ENCODE results near the gene TRAF3IP1. TPM values are rescaled to one million over a fixed set of nuclear protein-coding genes. Genes with fewer than 3 reads are reported as not detected.

The TRAF3IP1 gene
- total RNA-seq, 1 donor: 7.6 TPM

DNA sequence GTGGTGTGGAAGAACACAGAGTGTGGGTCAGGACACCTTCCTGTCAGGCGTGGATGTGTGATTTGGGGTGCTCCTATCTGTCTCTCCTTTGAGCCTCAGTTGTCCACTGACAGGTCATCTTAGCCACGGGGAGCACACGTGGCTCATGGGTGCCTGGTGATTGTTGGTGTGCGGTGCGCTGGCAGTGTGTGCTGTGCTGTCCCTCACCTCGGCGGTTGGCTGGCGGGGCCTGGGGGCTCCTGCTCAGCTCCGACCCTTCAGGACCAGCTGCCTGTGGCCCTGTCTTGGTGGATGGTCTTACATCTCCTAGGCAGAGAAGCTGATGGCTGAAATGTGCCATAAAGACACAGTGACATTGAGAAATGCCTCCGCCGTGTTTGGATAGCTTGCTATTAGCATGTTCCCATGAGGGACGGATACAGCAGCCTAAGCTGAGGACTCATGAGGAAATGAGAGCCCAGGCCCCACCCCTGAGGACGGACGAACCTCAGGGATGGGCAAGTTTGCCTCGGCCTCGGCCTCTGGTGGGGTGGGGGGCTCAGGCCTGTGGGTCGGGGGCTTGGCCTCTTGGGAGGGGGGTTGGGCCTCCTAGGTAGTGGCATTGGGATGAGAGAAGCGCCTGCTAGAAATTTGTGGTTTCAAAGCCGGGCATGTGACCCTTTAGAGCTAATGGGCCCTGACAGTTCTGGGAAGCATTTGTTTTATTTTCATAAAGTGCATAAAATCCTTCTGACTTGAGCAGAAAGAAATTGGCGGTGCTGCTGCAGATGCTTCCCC lies 86.1 kb downstream of the TRAF3IP1 start:
- Histone ChIP-seq H3K27ac (ENCODE audit: low read depth, low read length) (no peak overlapping the region), H3K79me2 (ENCODE audit: insufficient read depth, low read length) (no peaks in the 10 kb centered on the region), H3K4me3 (ENCODE audit: insufficient read depth, low read length) (no peak overlapping the region), H3K4me2 (ENCODE audit: insufficient read depth, low read length) (no peak overlapping the region), H4K20me1 (ENCODE audit: insufficient read depth, low read length) (no peaks in the 10 kb centered on the region), H3K36me3 (ENCODE audit: insufficient read depth, low read length) (no peaks in the 10 kb centered on the region), H2AFZ (ENCODE audit: low read length) (no peak overlapping the region), H3K4me1 (ENCODE audit: insufficient read depth, low read length) (peaks cover 9% of the 10 kb centered on the region), H3K9me3 (ENCODE audit: low read depth, low read length) (no peaks in the 10 kb centered on the region), H3K27me3 (ENCODE audit: insufficient read depth, low read length) (no peaks in the 10 kb centered on the region)
- peak; percentile 81 for DNase-seq (ENCODE audit: insufficient read length, low spot score, missing footprints)
- TF ChIP-seq, protein P1, sequence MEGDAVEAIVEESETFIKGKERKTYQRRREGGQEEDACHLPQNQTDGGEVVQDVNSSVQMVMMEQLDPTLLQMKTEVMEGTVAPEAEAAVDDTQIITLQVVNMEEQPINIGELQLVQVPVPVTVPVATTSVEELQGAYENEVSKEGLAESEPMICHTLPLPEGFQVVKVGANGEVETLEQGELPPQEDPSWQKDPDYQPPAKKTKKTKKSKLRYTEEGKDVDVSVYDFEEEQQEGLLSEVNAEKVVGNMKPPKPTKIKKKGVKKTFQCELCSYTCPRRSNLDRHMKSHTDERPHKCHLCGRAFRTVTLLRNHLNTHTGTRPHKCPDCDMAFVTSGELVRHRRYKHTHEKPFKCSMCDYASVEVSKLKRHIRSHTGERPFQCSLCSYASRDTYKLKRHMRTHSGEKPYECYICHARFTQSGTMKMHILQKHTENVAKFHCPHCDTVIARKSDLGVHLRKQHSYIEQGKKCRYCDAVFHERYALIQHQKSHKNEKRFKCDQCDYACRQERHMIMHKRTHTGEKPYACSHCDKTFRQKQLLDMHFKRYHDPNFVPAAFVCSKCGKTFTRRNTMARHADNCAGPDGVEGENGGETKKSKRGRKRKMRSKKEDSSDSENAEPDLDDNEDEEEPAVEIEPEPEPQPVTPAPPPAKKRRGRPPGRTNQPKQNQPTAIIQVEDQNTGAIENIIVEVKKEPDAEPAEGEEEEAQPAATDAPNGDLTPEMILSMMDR (IDR thresholded peaks at IDR 0.05; ENCODE audit: extremely low read depth, low read depth, low read length): no peak

DNA sequence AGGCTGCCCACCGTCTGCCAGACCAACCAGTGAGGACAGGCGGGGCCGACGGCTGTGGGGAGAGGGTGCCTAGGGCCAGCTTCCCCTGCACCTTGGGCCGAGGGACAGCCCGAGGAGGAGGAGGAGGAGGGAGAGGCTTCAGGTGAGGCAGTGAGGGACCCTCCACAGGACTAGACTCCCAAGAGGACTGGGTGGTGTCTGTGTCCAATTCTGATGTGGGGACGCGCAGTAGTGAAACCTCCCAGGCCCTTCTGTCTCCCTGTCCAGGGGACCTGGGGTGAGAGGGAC lies 86.6 kb downstream of the TRAF3IP1 start:
- TF ChIP-seq, protein P1 (IDR thresholded peaks at IDR 0.05; ENCODE audit: extremely low read depth, low read depth, low read length): no peak
- no peak overlapping the region for H3K4me3 ChIP-seq (ENCODE audit: insufficient read depth, low read length)
- H3K4me2 ChIP-seq (ENCODE audit: insufficient read depth, low read length): no peak overlapping the region
- H2AFZ ChIP-seq (ENCODE audit: low read length): no peak overlapping the region
- H3K79me2 ChIP-seq (ENCODE audit: insufficient read depth, low read length): no peaks in the 10 kb centered on the region
- H3K27ac ChIP-seq (ENCODE audit: low read depth, low read length): no peak overlapping the region
- no peaks in the 10 kb centered on the region for H3K27me3 ChIP-seq (ENCODE audit: insufficient read depth, low read length)
- H4K20me1 ChIP-seq (ENCODE audit: insufficient read depth, low read length): no peaks in the 10 kb centered on the region
- no peak for DNase-seq (ENCODE audit: insufficient read length, low spot score, missing footprints)
- peaks cover 9% of the 10 kb centered on the region for H3K4me1 ChIP-seq (ENCODE audit: insufficient read depth, low read length)
- H3K36me3 ChIP-seq (ENCODE audit: insufficient read depth, low read length): no peaks in the 10 kb centered on the region
- no peaks in the 10 kb centered on the region for H3K9me3 ChIP-seq (ENCODE audit: low read depth, low read length)

DNA sequence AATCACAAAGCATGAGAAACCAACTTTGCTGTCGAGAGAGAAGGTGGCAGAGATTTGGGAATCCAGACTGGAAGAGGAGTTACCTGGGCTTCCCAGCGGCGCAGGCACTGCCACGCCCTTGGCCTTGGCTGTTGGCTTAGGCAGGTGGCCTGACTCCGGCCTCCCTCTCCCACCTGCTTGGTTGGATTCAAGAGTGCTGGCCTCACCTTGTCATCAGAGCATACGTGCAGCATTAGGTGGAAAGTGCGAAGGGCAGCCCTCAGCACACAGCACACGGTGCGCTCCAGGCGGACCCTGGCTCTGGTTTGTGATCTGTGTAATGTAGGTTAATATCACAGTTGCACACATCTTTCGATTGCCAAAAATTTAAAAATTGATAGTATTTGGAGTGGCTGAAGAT lies 87.2 kb downstream of the TRAF3IP1 start:
- H3K9me3 ChIP-seq (ENCODE audit: low read depth, low read length): no peaks in the 10 kb centered on the region
- H3K79me2 ChIP-seq (ENCODE audit: insufficient read depth, low read length): no peaks in the 10 kb centered on the region
- H3K27me3 ChIP-seq (ENCODE audit: insufficient read depth, low read length): no peaks in the 10 kb centered on the region
- no peak overlapping the region for H3K4me3 ChIP-seq (ENCODE audit: insufficient read depth, low read length)
- no peak overlapping the region for H2AFZ ChIP-seq (ENCODE audit: low read length)
- no peaks in the 10 kb centered on the region for H3K36me3 ChIP-seq (ENCODE audit: insufficient read depth, low read length)
- peaks cover 9% of the 10 kb centered on the region for H3K4me1 ChIP-seq (ENCODE audit: insufficient read depth, low read length)
- DNase-seq (ENCODE audit: insufficient read length, low spot score, missing footprints): no peak
- no peak overlapping the region for H3K4me2 ChIP-seq (ENCODE audit: insufficient read depth, low read length)
- TF ChIP-seq, protein P1 (IDR thresholded peaks at IDR 0.05; ENCODE audit: extremely low read depth, low read depth, low read length): no peak
- H3K27ac ChIP-seq (ENCODE audit: low read depth, low read length): no peak overlapping the region
- no peaks in the 10 kb centered on the region for H4K20me1 ChIP-seq (ENCODE audit: insufficient read depth, low read length)

DNA sequence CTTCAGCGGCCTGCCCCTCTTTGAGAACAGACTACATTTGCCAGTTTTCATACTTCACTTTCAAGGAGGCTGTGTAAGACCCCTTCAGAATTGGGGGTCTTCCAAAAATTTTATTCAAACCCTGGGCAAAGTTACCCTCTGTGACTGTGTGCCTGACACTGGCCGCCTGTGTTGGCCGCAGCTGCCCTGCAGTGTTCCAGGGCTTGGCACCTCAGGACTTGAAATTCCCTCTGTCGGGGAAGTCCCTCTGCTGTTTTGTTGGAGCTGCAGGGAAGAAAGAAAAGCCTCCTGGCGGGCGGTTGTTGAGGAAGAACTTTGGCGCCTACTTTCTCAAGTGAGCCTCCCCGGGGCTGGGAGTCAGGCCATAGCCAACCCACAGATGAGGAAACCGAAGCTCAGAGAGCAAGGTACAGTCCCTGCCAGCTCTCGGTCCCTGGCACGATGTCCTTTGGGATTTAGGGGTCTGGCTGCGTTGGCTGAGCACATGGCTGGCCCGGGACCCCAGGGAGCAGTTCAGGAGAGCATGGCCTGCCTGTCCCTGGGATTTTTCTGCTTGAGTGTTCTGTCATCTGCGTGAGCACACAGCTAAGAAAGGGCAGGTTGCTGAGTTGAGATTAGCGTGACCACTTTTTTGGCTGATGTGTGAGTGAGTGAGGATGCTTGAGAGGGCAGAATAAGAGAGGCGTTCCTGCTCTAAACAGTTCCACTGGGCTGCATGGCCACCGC lies 88.5 kb downstream of the TRAF3IP1 start:
- TF ChIP-seq, protein P1 (IDR thresholded peaks at IDR 0.05; ENCODE audit: extremely low read depth, low read depth, low read length): no peak
- Histone ChIP-seq H4K20me1 (ENCODE audit: insufficient read depth, low read length) (no peaks in the 10 kb centered on the region), H3K4me1 (ENCODE audit: insufficient read depth, low read length) (peaks cover 9% of the 10 kb centered on the region), H3K4me2 (ENCODE audit: insufficient read depth, low read length) (peak overlapping the region; percentile 57), H3K9me3 (ENCODE audit: low read depth, low read length) (no peaks in the 10 kb centered on the region), H3K27me3 (ENCODE audit: insufficient read depth, low read length) (no peaks in the 10 kb centered on the region), H2AFZ (ENCODE audit: low read length) (no peak overlapping the region), H3K36me3 (ENCODE audit: insufficient read depth, low read length) (no peaks in the 10 kb centered on the region), H3K27ac (ENCODE audit: low read depth, low read length) (no peak overlapping the region), H3K4me3 (ENCODE audit: insufficient read depth, low read length) (no peak overlapping the region), H3K79me2 (ENCODE audit: insufficient read depth, low read length) (no peaks in the 10 kb centered on the region)
- DNase-seq (ENCODE audit: insufficient read length, low spot score, missing footprints): no peak
